SU-DHL-6 (cell line): ENCODE measurements around the gene SNTG2.

Source experiments
- H2AFZ ChIP-seq: fragments of 200-600 bp; sonication (generic); 2 replicates; pipeline ENCODE4 v1.6.1; 2014; ENCODE audit warnings: low read depth, mild to moderate bottlenecking, moderate library complexity, mixed read lengths, antibody characterized with exemption, low read length; ENCODE audit not compliant: severe bottlenecking
- H3F3A ChIP-seq: fragments of 200-600 bp; shearing (Covaris generic); 2 replicates; pipeline ENCODE4 v1.6.0; 2016; ENCODE audit warnings: antibody characterized with exemption, mild to moderate bottlenecking; ENCODE audit not compliant: insufficient read depth
- H3K27ac ChIP-seq: fragments of 200-600 bp; sonication (generic); 2 replicates; pipeline ENCODE4 v1.5.1; 2016; ENCODE audit warnings: low read depth, mild to moderate bottlenecking, low read length, moderate library complexity, mixed read lengths
- H3K27me3 ChIP-seq: fragments of 200-600 bp; sonication (generic), shearing (Covaris generic); 2 replicates; pipeline ENCODE4 v1.6.0; 2014; ENCODE audit warnings: mild to moderate bottlenecking, low read length
- H3K36me3 ChIP-seq: fragments of 200-600 bp; sonication (generic); 2 replicates; pipeline ENCODE4 v1.6.1; 2014; ENCODE audit warnings: mild to moderate bottlenecking, low read length, mixed read lengths
- H3K4me2 ChIP-seq: fragments of 300-600, 200-600 bp; shearing (Covaris generic), sonication (generic); 2 replicates; pipeline ENCODE4 v1.6.0; 2014; ENCODE audit warnings: low read length, low read depth, mild to moderate bottlenecking; ENCODE audit not compliant: poor library complexity, severe bottlenecking
- H3K4me3 ChIP-seq: fragments of 200-600 bp; sonication (generic); 2 replicates; pipeline ENCODE4 v1.5.1; 2014; ENCODE audit warnings: antibody characterized with exemption, low read length, mild to moderate bottlenecking, mixed read lengths; ENCODE audit not compliant: insufficient read depth, poor library complexity, severe bottlenecking
- H3K79me2 ChIP-seq: fragments of 200-600 bp; sonication (generic); 2 replicates; pipeline ENCODE4 v1.6.1; 2014; ENCODE audit warnings: mild to moderate bottlenecking, low read length, moderate library complexity; ENCODE audit not compliant: insufficient read depth
- H3K9ac ChIP-seq: fragments of 200-600 bp; sonication (generic); 2 replicates; pipeline ENCODE4 v1.7.0; 2014; ENCODE audit warnings: mild to moderate bottlenecking, low read length
- H3K9me2 ChIP-seq: fragments of 200-600 bp; sonication (generic); replicated peaks from 2 replicates; pipeline ENCODE4 v1.6.1; 2014; ENCODE audit warnings: low read length; ENCODE audit not compliant: insufficient read depth
- H3K9me3 ChIP-seq: fragments of 200-600 bp; sonication (generic); 2 replicates; pipeline ENCODE4 v1.6.1; 2014; ENCODE audit warnings: low read length, mixed read lengths; ENCODE audit not compliant: insufficient read depth
- H4K20me1 ChIP-seq: fragments of 200-600 bp; sonication (generic); 2 replicates; pipeline ENCODE4 v1.6.1; 2014; ENCODE audit warnings: low read depth, mild to moderate bottlenecking, antibody characterized with exemption, low read length, moderate library complexity, mixed read lengths
- EZH2phosphoT487 ChIP-seq: fragments of 200-600 bp; sonication (generic), shearing (Covaris generic); conservative IDR thresholded peaks from 2 replicates; pipeline ENCODE4 v1.6.1; 2018; ENCODE audit warnings: mild to moderate bottlenecking, antibody characterized with exemption, low read length, moderate library complexity, mixed read lengths
- TF ChIP-seq, protein P1 (sequence below): fragments of 200-600 bp; sonication (generic); IDR thresholded peaks from one replicate; pipeline ENCODE4 v1.5.1; 2017; ENCODE audit warnings: antibody characterized with exemption, mild to moderate bottlenecking, low read length, moderate library complexity; ENCODE audit not compliant: insufficient read depth, poor library complexity, severe bottlenecking

Gene SNTG2

DNA sequence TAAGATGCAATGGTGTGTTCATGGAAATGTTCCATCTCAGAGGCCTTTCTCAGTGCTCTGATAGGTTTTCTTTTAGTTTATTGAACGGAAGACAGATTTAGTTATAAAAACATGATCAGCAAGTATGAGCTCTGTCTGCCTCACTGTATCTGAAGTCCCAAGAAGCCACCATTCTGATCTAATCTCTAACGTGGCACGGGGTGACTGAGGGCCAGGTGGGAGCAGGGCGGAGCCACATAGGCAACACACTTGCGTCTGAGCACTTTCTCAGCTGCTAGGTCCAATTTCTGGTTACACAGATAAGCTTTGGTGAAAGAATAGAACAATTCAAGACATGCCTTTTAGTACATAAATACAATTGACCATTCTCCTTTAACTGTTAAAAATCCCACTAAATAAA, 60.4 kb downstream of the SNTG2 start:
- Histone ChIP-seq H3K9me3 (no peaks in the 10 kb centered on the region), H3K4me3 (no peak overlapping the region), H3K36me3 (no peaks in the 10 kb centered on the region), H2AFZ (no peak overlapping the region), H3K79me2 (no peaks in the 10 kb centered on the region), H3F3A (no peaks in the 10 kb centered on the region), H4K20me1 (no peaks in the 10 kb centered on the region), H3K9me2 (no peaks in the 10 kb centered on the region), H3K9ac (no peak overlapping the region), H3K4me2 (no peak overlapping the region), H3K27ac (no peak overlapping the region), H3K27me3 (no peaks in the 10 kb centered on the region)
- no peak for TF ChIP-seq EZH2phosphoT487
- TF ChIP-seq, protein P1, sequence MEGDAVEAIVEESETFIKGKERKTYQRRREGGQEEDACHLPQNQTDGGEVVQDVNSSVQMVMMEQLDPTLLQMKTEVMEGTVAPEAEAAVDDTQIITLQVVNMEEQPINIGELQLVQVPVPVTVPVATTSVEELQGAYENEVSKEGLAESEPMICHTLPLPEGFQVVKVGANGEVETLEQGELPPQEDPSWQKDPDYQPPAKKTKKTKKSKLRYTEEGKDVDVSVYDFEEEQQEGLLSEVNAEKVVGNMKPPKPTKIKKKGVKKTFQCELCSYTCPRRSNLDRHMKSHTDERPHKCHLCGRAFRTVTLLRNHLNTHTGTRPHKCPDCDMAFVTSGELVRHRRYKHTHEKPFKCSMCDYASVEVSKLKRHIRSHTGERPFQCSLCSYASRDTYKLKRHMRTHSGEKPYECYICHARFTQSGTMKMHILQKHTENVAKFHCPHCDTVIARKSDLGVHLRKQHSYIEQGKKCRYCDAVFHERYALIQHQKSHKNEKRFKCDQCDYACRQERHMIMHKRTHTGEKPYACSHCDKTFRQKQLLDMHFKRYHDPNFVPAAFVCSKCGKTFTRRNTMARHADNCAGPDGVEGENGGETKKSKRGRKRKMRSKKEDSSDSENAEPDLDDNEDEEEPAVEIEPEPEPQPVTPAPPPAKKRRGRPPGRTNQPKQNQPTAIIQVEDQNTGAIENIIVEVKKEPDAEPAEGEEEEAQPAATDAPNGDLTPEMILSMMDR, result no peak

DNA sequence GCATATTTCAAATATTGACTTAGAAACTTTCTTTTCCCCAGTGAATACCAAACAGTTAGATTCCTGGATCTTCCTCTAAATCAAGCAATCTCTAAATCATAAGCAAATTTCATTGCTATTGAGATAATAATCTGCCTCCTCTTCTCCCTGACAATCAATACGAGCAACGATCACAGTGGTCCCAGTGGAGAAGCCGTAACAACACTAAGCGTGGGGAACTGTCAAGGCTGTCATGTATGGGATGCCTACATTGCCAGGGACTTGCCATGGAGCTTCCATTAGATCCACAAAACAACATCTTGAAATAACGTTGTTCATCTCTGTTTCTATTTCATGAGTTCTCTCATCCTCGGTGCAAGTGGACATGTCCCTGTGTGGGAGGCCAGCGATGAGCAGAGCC, 61.3 kb downstream of the SNTG2 start:
- Histone ChIP-seq H4K20me1 (no peaks in the 10 kb centered on the region), H3K4me2 (no peak overlapping the region), H3F3A (no peaks in the 10 kb centered on the region), H3K79me2 (no peaks in the 10 kb centered on the region), H3K36me3 (no peaks in the 10 kb centered on the region), H3K27ac (no peak overlapping the region), H3K27me3 (no peaks in the 10 kb centered on the region), H3K4me3 (no peak overlapping the region), H3K9me2 (no peaks in the 10 kb centered on the region), H3K9me3 (no peaks in the 10 kb centered on the region), H2AFZ (no peak overlapping the region), H3K9ac (no peak overlapping the region)
- no peak for TF ChIP-seq EZH2phosphoT487
- TF ChIP-seq, protein P1, result no peak

DNA sequence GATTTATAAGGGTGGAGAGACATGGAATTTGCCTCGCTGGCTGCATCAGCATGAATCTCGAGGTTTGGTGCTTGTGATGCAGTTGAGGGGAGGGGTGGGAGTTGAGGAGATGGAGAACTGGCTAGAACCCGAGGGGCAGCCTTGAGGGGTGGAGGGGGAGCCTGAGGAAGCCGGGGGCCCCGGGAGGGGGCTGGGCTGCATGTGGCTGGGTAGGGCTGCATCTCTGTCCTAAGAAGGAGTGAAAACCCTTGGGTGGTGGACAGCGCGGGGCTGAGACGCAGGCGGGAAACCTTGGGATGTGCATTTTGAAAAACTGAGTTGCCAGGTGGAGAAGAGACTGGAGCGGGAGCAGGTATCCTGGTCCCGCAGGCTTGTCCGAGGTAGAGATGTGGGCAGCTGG, 64.2 kb downstream of the SNTG2 start:
- TF ChIP-seq EZH2phosphoT487, result no peak
- TF ChIP-seq, protein P1, result no peak
- Histone ChIP-seq H3K27ac (no peak overlapping the region), H3K79me2 (no peaks in the 10 kb centered on the region), H3K4me2 (no peak overlapping the region), H3K9me3 (no peaks in the 10 kb centered on the region), H3K9me2 (no peaks in the 10 kb centered on the region), H3K27me3 (no peaks in the 10 kb centered on the region), H3F3A (no peaks in the 10 kb centered on the region), H3K4me3 (no peak overlapping the region), H2AFZ (no peak overlapping the region), H4K20me1 (no peaks in the 10 kb centered on the region), H3K9ac (no peak overlapping the region), H3K36me3 (no peaks in the 10 kb centered on the region)

DNA sequence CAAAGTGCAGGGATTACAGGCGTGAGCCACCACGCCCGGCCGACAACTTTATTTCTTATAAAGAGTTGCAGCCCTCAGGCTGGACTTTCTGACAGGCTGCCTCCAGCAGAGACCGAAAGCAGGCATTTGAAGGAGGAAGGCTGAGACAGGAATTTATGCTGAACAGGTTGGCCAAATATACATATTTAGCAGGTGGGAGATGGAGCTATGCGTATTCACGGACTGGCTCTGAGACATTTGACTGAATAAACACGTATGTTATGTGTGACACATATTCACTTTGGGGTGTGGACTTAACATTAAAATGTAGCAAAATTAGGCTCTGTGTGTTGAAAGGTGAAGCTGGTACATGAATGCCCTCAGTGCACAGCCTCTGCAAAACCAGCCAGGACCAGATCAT, 65.9 kb downstream of the SNTG2 start:
- H2AFZ ChIP-seq, result no peak overlapping the region
- no peaks in the 10 kb centered on the region for H3K79me2 ChIP-seq
- no peak overlapping the region for H3K9ac ChIP-seq
- no peak overlapping the region for H3K4me2 ChIP-seq
- no peak overlapping the region for H3K4me3 ChIP-seq
- no peaks in the 10 kb centered on the region for H3K27me3 ChIP-seq
- H3K27ac ChIP-seq, result no peak overlapping the region
- H3K9me2 ChIP-seq, result no peaks in the 10 kb centered on the region
- TF ChIP-seq EZH2phosphoT487, result no peak
- TF ChIP-seq, protein P1, result no peak
- H3K36me3 ChIP-seq, result no peaks in the 10 kb centered on the region
- no peaks in the 10 kb centered on the region for H4K20me1 ChIP-seq
- H3F3A ChIP-seq, result no peaks in the 10 kb centered on the region
- H3K9me3 ChIP-seq, result no peaks in the 10 kb centered on the region
